GM12878 (cell line): Measurements from ENCODE around the gene UQCR10.

Source experiments
- EGR1 ChIP-seq, 2 experiments: IDR thresholded peaks; 1 replicate in 1 of 2; 2 replicates in 1 of 2; pipeline ENCODE4 v1.6.1; 2011 to 2012; ENCODE audit warnings: low read depth in 2 of 2, low read length in 2 of 2, borderline replicate concordance in 1 of 2, mild to moderate bottlenecking in 1 of 2, moderate library complexity in 1 of 2
- POLR2A ChIP-seq: IDR thresholded peaks from 2 replicates; pipeline ENCODE4 v1.6.1; 2011; ENCODE audit warnings: low read depth, mild to moderate bottlenecking, low read length
- POLR2AphosphoS5 ChIP-seq: IDR thresholded peaks from 2 replicates; pipeline ENCODE4 v1.6.1; 2011; ENCODE audit warnings: mild to moderate bottlenecking, low read length, inconsistent platforms
- SIX5 ChIP-seq: IDR thresholded peaks from 2 replicates; pipeline ENCODE4 v1.6.1; 2011; ENCODE audit warnings: mild to moderate bottlenecking, low read depth, low read length, moderate library complexity; ENCODE audit not compliant: severe bottlenecking
- TF ChIP-seq, protein P1 (sequence below), 3 experiments: IDR thresholded peaks in 2 of 3; conservative IDR thresholded peaks in 1 of 3; 2 replicates each; pipeline ENCODE4 v1.5.1; 2011; ENCODE audit warnings: low read depth in 3 of 3, low read length in 3 of 3, mild to moderate bottlenecking in 3 of 3, control low read depth in 2 of 3, moderate library complexity in 2 of 3, inconsistent platforms in 1 of 3, mixed read lengths in 1 of 3; ENCODE audit not compliant: control insufficient read depth in 2 of 3, insufficient read depth in 1 of 3; ENCODE audit errors: extremely low read depth in 1 of 3

DNA sequence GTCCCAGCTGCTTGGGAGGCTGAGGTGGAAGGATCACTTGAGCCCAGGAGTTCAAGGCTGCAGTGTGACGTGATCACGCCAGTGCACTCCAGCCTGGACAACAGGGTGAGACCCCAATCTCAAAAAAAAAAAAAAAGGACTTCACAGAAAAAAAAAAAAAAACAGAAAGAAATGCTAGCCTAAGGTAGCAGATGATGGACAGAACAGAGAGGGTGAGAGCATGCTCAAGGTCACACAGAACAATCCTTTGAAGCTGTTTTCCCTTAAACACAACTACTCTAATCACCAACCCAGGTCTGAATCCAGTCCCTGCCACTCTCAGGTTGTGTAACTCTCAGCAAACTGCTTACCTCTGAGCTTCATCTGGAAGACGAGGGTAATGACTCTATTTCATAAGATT is 10.1 kb upstream of the UQCR10 start:
- no peak for TF ChIP-seq SIX5
- TF ChIP-seq POLR2A: no peak
- no peak for TF ChIP-seq EGR1 (IDR thresholded peaks at IDR 0.05; ENCODE audit: borderline replicate concordance in 1 of 2, low read depth in 2 of 2, low read length in 2 of 2)
- no peak for TF ChIP-seq POLR2AphosphoS5
- TF ChIP-seq, protein P1, sequence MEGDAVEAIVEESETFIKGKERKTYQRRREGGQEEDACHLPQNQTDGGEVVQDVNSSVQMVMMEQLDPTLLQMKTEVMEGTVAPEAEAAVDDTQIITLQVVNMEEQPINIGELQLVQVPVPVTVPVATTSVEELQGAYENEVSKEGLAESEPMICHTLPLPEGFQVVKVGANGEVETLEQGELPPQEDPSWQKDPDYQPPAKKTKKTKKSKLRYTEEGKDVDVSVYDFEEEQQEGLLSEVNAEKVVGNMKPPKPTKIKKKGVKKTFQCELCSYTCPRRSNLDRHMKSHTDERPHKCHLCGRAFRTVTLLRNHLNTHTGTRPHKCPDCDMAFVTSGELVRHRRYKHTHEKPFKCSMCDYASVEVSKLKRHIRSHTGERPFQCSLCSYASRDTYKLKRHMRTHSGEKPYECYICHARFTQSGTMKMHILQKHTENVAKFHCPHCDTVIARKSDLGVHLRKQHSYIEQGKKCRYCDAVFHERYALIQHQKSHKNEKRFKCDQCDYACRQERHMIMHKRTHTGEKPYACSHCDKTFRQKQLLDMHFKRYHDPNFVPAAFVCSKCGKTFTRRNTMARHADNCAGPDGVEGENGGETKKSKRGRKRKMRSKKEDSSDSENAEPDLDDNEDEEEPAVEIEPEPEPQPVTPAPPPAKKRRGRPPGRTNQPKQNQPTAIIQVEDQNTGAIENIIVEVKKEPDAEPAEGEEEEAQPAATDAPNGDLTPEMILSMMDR (IDR thresholded peaks at IDR 0.05 in 2 of 3, conservative IDR thresholded peaks at IDR 0.05 in 1 of 3; ENCODE audit: control insufficient read depth in 2 of 3, extremely low read depth in 1 of 3, insufficient read depth in 1 of 3, low read depth in 3 of 3, low read length in 3 of 3): no peak
